Kidney (tissue), 14 donors: Measurements from ENCODE around the gene ARFGEF3. TPM values are rescaled to one million over a fixed set of nuclear protein-coding genes. Genes with fewer than 3 reads are reported as not detected.

Experiments
- DNase-seq, 5 donors: peaks; one replicate each; pipeline ENCODE4 v3.0.0-alpha.2; 2013 to 2020
- FAIRE-seq: peaks from 2 replicates; lab custom pipeline; 2012; peaks lifted over from hg19 to GRCh38; lab: Jason Lieb, UNC
- H3K27ac ChIP-seq, 2 donors: one replicate each; pipeline ENCODE4 v1.7.0; 2013; ENCODE audit warnings: low read depth in 2 of 2, low read length in 2 of 2, inconsistent platforms in 1 of 2
- H3K27me3 ChIP-seq: one replicate; pipeline ENCODE4 v1.7.1; 2013; ENCODE audit warnings: low read length, inconsistent platforms; ENCODE audit not compliant: control insufficient read depth, insufficient read depth
- H3K36me3 ChIP-seq, 3 donors: one replicate each; pipeline versions ENCODE4 v1.7.0 to v1.7.1; 2013; ENCODE audit warnings: low read length in 3 of 3, control low read depth in 1 of 3, inconsistent platforms in 1 of 3; ENCODE audit not compliant: insufficient read depth in 3 of 3, control insufficient read depth in 2 of 3
- H3K4me1 ChIP-seq, 3 donors: one replicate each; pipeline versions ENCODE4 v1.7.0 to v1.7.1; 2013; ENCODE audit warnings: low read length in 3 of 3, inconsistent platforms in 1 of 3, low read depth in 1 of 3; ENCODE audit not compliant: control insufficient read depth in 2 of 3, insufficient read depth in 2 of 3
- H3K4me3 ChIP-seq, 3 donors: one replicate each; pipeline versions ENCODE4 v1.7.0 to v1.8.1; 2013; ENCODE audit warnings: low read length in 3 of 3, control low read depth in 1 of 3, inconsistent platforms in 1 of 3
- H3K9ac ChIP-seq, 3 donors: one replicate each; pipeline versions ENCODE4 v1.7.0 to v1.7.1; 2013; ENCODE audit warnings: low read length in 3 of 3, control low read depth in 1 of 3, inconsistent platforms in 1 of 3
- H3K9me3 ChIP-seq, 3 donors: one replicate each; pipeline versions ENCODE4 v1.7.0 to v1.7.1; 2013; ENCODE audit warnings: low read length in 3 of 3, control low read depth in 1 of 3, inconsistent platforms in 1 of 3; ENCODE audit not compliant: control insufficient read depth in 2 of 3, insufficient read depth in 1 of 3
- intact Hi-C: fragments of 100-400 bp; cut with DNase I; formaldehyde crosslinking; loops from one replicate; pipeline ENCODE4 v1.11.1; 2022
- polyA plus RNA-seq: library from polyadenylated mRNA; stranded (reverse); fragments of 350-450 nt; fragmentation: Illumina TruSeq; extraction: RNeasy Lipid Tissue Mini Kit (QIAGEN cat#74804); gene quantifications from one replicate; pipeline ENCODE4 v1.2.3, GENCODE V29; 2014; ENCODE audit warnings: low read depth, low replicate concordance; ENCODE audit not compliant: insufficient read depth
- total RNA-seq: library from RNA; stranded (reverse); fragmentation: NEBNext Ultra II Directional; extraction: Animal tissue kit (Norgen Biotek cat#: 25700); gene quantifications from one replicate; pipeline ENCODE4 v1.2.1, GENCODE V29; 2021
- TF ChIP-seq, protein P1 (sequence below): IDR thresholded peaks from 3 replicates; pipeline ENCODE4 v1.5.1; 2012; ENCODE audit warnings: mild to moderate bottlenecking, moderate library complexity, borderline replicate concordance; ENCODE audit not compliant: insufficient read depth; ENCODE audit errors: extremely low read depth
- donor health status: control.
- donor health status: control.
- donor health status: control.
- donor health status: control.
- donor health status: control.
- donor health status: DM: yes; HTN: yes; CAD: no.
- donor health status: Normal renal cell carcinoma (clear cell type).

Gene ARFGEF3
- total and polyA plus RNA-seq, 2 donors from 2014 or later, result 1.2 to 7.8 TPM

GRCh38 chr6:138115201-138115600 is 46.5 kb upstream of the ARFGEF3 start:
- Histone ChIP-seq H3K4me3 (no peak overlapping the region), H3K27me3 (no peaks in the 10 kb centered on the region), H3K36me3 (no peaks in the 10 kb centered on the region), H3K27ac (no peak overlapping the region), H3K9ac (no peak overlapping the region), H3K4me1 (no peaks in the 10 kb centered on the region), H3K9me3 (no peaks in the 10 kb centered on the region)
- TF ChIP-seq, protein P1, sequence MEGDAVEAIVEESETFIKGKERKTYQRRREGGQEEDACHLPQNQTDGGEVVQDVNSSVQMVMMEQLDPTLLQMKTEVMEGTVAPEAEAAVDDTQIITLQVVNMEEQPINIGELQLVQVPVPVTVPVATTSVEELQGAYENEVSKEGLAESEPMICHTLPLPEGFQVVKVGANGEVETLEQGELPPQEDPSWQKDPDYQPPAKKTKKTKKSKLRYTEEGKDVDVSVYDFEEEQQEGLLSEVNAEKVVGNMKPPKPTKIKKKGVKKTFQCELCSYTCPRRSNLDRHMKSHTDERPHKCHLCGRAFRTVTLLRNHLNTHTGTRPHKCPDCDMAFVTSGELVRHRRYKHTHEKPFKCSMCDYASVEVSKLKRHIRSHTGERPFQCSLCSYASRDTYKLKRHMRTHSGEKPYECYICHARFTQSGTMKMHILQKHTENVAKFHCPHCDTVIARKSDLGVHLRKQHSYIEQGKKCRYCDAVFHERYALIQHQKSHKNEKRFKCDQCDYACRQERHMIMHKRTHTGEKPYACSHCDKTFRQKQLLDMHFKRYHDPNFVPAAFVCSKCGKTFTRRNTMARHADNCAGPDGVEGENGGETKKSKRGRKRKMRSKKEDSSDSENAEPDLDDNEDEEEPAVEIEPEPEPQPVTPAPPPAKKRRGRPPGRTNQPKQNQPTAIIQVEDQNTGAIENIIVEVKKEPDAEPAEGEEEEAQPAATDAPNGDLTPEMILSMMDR, result no peak
- FAIRE-seq (no peak), DNase-seq (peak in 2 of 5 donors; percentile 9 to 35)
- intact Hi-C loops, result loop anchor here (10.0 kb wide), 1 partner anchor 110 kb away; no protein-coding TSS in a partner anchor

- Histone ChIP-seq H3K9me3 (no peaks in the 10 kb centered on the region), H3K27me3 (no peaks in the 10 kb centered on the region), H3K4me3 (no peak overlapping the region), H3K36me3 (no peaks in the 10 kb centered on the region), H3K27ac (no peak overlapping the region), H3K4me1 (no peaks in the 10 kb centered on the region), H3K9ac (no peak overlapping the region)
- peak; percentile 46 to 87 (median 76) for DNase-seq
- peak; percentile 71 for FAIRE-seq
- intact Hi-C loops, result loop anchor here (10.0 kb wide), 1 partner anchor 111 kb away; no protein-coding TSS in a partner anchor
- TF ChIP-seq, protein P1, result peak; percentile 85
Observed at GRCh38 chr6:138115877-138116660, 45.7 kb upstream of the ARFGEF3 start.

DNA sequence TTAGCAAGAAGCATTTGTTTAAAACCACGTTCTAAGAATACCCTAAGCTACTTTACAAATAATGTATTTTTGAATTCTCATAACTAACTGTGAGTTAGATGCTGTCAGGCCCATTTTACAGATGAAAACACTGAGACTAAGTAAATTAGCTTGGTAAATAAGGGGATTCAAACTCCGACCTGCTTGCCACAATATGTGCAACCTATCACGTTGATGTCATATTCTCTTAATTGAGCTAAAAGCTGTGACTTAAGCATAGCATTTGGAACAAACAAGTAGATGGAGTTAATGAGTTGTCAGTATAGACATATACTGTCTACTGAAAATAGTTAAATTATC is 45.1 kb upstream of the ARFGEF3 start:
- intact Hi-C loops, result loop anchor here (10.0 kb wide), 1 partner anchor 112 kb away; no protein-coding TSS in a partner anchor
- H3K27ac ChIP-seq, result no peak overlapping the region
- H3K4me3 ChIP-seq, result no peak overlapping the region
- no peaks in the 10 kb centered on the region for H3K9me3 ChIP-seq
- H3K9ac ChIP-seq, result no peak overlapping the region
- TF ChIP-seq, protein P1, result no peak
- H3K27me3 ChIP-seq, result no peaks in the 10 kb centered on the region
- H3K36me3 ChIP-seq, result no peaks in the 10 kb centered on the region
- FAIRE-seq (no peak), DNase-seq (no peak)
- no peaks in the 10 kb centered on the region for H3K4me1 ChIP-seq
